OCI-LY3 (cell line): Measurements from ENCODE around the gene GPR137B.

ENCODE experiments used
- H2AFZ ChIP-seq: fragments of 200-600, 300-600 bp; shearing (Covaris generic); 2 replicates; pipeline ENCODE4 v1.6.0; 2014; ENCODE audit warnings: antibody characterized with exemption, low read depth, low read length
- H3K27ac ChIP-seq: fragments of 200-600, 300-600 bp; sonication (generic); 2 replicates; pipeline ENCODE4 v1.5.1; 2014; ENCODE audit warnings: mild to moderate bottlenecking, low read length, moderate library complexity, mixed read lengths
- H3K27me3 ChIP-seq: fragments of 200-600, 300-600 bp; sonication (generic); 2 replicates; pipeline ENCODE4 v1.6.1; 2014; ENCODE audit warnings: low read depth, low read length, mixed read lengths
- H3K36me3 ChIP-seq: fragments of 200-600, 300-600 bp; sonication (generic); replicated peaks from 2 replicates; pipeline ENCODE3; 2014; ENCODE audit warnings: low read depth, low read length, mixed read lengths
- H3K4me1 ChIP-seq: fragments of 300-600, 200-600 bp; sonication (generic); 2 replicates; pipeline ENCODE4 v1.6.1; 2014; ENCODE audit warnings: low read length, mixed read lengths
- H3K4me2 ChIP-seq: fragments of 200-600, 300-600 bp; sonication (generic); 2 replicates; pipeline ENCODE4 v1.6.1; 2014; ENCODE audit warnings: low read length, mixed read lengths
- H3K4me3 ChIP-seq: fragments of 300-600, 200-600 bp; sonication (generic); 2 replicates; pipeline ENCODE4 v1.5.1; 2014; ENCODE audit warnings: antibody characterized with exemption, mild to moderate bottlenecking, low read length, moderate library complexity
- H3K79me2 ChIP-seq: fragments of 300-600, 200-600 bp; shearing (Covaris generic); 2 replicates; pipeline ENCODE4 v1.6.1; 2014; ENCODE audit warnings: mild to moderate bottlenecking, low read length, mixed read lengths
- H3K9ac ChIP-seq: fragments of 300-600, 200-600 bp; shearing (Covaris generic); 2 replicates; pipeline ENCODE4 v1.6.0; 2014; ENCODE audit warnings: mild to moderate bottlenecking, low read length, moderate library complexity
- H3K9me3 ChIP-seq: fragments of 200-600, 300-600 bp; shearing (Covaris generic); 2 replicates; pipeline ENCODE4 v1.6.1; 2014; ENCODE audit warnings: low read length, mixed read lengths; ENCODE audit not compliant: insufficient read depth
- H4K20me1 ChIP-seq: fragments of 200-600, 300-600 bp; sonication (generic); 2 replicates; pipeline ENCODE4 v1.6.1; 2016; ENCODE audit warnings: low read length, mixed read lengths; ENCODE audit not compliant: insufficient read depth
- EZH2phosphoT487 ChIP-seq: fragments of 200-600 bp; shearing (Covaris generic); IDR thresholded peaks from 2 replicates; pipeline ENCODE4 v1.6.1; 2018; ENCODE audit warnings: antibody characterized with exemption, mixed run types, low read depth
- TF ChIP-seq, protein P1 (sequence below): fragments of 200-600, 300-600 bp; sonication (generic); IDR thresholded peaks from 2 replicates; pipeline ENCODE4 v1.5.1; 2014; ENCODE audit warnings: antibody characterized with exemption, low read length, low read depth

The GPR137B gene

DNA sequence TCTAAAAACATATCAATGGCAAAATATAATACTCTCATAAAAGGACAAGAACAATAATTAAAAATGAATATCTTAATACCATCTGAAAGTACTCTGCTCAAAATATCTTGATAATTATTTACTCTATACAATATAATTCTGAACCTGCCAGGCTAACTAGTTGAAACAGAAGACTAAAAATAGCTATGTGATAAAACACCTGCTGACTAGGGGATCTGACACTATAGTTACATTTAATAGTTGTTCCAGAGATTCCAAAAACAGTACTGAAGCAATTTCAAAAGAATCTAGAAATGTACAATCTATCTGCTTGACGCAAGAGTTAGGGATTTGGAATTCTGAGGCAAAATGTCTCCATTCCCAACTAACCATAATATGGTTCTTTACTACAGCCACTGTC lies 109.2 kb downstream of the GPR137B start:
- no peak overlapping the region for H3K27ac ChIP-seq
- no peaks in the 10 kb centered on the region for H4K20me1 ChIP-seq
- no peak overlapping the region for H3K9ac ChIP-seq
- no peaks in the 10 kb centered on the region for H3K79me2 ChIP-seq
- no peak overlapping the region for H3K4me3 ChIP-seq
- no peaks in the 10 kb centered on the region for H3K4me1 ChIP-seq
- no peaks in the 10 kb centered on the region for H3K9me3 ChIP-seq
- no peak overlapping the region for H2AFZ ChIP-seq
- H3K27me3 ChIP-seq = no peaks in the 10 kb centered on the region
- no peak for TF ChIP-seq EZH2phosphoT487
- TF ChIP-seq, protein P1, sequence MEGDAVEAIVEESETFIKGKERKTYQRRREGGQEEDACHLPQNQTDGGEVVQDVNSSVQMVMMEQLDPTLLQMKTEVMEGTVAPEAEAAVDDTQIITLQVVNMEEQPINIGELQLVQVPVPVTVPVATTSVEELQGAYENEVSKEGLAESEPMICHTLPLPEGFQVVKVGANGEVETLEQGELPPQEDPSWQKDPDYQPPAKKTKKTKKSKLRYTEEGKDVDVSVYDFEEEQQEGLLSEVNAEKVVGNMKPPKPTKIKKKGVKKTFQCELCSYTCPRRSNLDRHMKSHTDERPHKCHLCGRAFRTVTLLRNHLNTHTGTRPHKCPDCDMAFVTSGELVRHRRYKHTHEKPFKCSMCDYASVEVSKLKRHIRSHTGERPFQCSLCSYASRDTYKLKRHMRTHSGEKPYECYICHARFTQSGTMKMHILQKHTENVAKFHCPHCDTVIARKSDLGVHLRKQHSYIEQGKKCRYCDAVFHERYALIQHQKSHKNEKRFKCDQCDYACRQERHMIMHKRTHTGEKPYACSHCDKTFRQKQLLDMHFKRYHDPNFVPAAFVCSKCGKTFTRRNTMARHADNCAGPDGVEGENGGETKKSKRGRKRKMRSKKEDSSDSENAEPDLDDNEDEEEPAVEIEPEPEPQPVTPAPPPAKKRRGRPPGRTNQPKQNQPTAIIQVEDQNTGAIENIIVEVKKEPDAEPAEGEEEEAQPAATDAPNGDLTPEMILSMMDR = no peak
- no peak overlapping the region for H3K4me2 ChIP-seq
- peaks cover 3% of the 10 kb centered on the region for H3K36me3 ChIP-seq

DNA sequence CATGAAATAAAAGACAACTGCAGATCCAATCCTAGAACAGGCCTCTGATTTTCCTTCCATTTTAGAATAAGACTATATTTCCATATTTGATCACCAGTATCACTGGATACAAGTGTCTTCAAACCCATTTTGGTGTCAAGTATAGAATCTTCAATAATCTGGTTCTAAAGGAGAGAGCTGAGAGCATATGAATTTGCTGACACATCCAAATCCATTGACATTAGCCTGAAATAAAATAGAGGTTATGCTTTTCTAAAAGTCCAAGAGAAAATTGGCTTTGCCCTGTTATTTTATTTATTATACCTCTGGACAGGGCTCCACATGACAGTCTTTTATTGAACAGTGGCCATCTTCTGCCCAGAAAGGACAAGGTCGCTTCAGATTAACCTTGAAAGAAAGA lies 110.8 kb downstream of the GPR137B start:
- Histone ChIP-seq H3K4me1 (no peaks in the 10 kb centered on the region), H3K27ac (no peak overlapping the region), H3K27me3 (no peaks in the 10 kb centered on the region), H4K20me1 (no peaks in the 10 kb centered on the region), H2AFZ (no peak overlapping the region), H3K4me2 (no peak overlapping the region), H3K36me3 (peaks cover 16% of the 10 kb centered on the region), H3K4me3 (no peak overlapping the region), H3K9ac (no peak overlapping the region), H3K9me3 (peaks cover 6% of the 10 kb centered on the region; the same call in 1 of the 2 replicates), H3K79me2 (no peaks in the 10 kb centered on the region)
- no peak for TF ChIP-seq EZH2phosphoT487
- TF ChIP-seq, protein P1 = no peak

DNA sequence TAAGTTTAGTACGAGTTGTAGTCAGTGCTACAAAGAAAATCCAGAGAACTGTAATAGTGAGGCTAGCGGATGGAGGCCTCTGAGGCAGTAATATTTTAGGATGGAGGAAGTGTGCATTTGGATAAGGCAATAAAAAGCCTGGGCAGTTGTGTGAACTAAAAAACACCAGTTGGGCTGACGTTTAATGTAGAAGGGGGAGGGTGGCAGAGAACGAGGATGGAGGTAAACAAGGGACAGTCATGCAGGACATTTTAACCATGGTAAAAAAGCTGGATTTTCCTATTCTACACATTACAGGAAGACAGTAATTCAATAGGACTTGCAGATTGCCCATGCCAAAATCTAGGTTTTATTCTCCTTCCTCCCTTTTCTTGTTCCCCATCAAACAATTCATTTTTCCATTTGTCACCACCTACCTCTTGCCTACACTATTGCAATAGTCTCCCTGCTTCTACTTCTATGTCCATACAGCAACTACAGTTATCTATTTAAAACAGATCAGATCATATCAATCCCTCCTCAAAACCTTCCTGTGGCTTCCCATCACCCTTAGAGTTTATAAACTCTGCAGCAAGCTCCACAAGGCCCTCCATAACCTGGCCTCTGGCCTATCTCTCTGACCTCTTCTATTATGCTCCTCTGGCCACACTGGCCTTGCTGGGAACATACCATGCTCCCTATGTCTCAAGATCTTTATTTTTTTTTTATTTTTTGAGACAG lies 111.7 kb downstream of the GPR137B start:
- Histone ChIP-seq H3K4me3 (no peak overlapping the region), H3K27me3 (no peaks in the 10 kb centered on the region), H3K27ac (no peak overlapping the region), H3K9me3 (peaks cover 11% of the 10 kb centered on the region; the same call in 1 of the 2 replicates), H3K4me1 (no peaks in the 10 kb centered on the region), H3K79me2 (no peaks in the 10 kb centered on the region), H3K4me2 (no peak overlapping the region), H3K36me3 (peaks cover 19% of the 10 kb centered on the region), H4K20me1 (no peaks in the 10 kb centered on the region), H3K9ac (no peak overlapping the region), H2AFZ (no peak overlapping the region)
- TF ChIP-seq EZH2phosphoT487 = no peak
- TF ChIP-seq, protein P1 = no peak

DNA sequence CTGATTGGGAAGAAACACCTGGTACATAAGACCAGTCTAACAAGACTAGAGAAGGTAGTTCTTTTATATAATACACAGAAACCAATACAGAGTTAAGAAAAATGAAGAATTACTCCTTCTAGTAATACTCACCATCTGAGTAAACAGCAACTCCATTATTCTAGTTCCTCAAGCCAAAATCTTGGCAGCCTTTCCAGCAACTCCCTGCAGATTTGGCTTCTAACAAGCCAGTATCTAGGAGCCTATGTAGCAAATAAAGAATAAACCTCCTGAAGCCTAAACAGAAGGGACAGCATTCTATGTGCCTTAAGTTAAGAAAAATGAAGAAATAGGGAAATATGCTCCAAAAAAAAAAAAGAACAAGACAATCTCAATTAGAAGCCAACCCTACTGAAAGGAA lies 114.9 kb downstream of the GPR137B start:
- no peak for TF ChIP-seq EZH2phosphoT487
- TF ChIP-seq, protein P1 = no peak
- H3K79me2 ChIP-seq = no peaks in the 10 kb centered on the region
- peaks cover 31% of the 10 kb centered on the region for H3K36me3 ChIP-seq
- no peak overlapping the region for H3K9ac ChIP-seq
- no peaks in the 10 kb centered on the region for H4K20me1 ChIP-seq
- peaks cover 11% of the 10 kb centered on the region; the same call in 1 of the 2 replicates for H3K9me3 ChIP-seq
- H3K4me2 ChIP-seq = no peak overlapping the region
- no peaks in the 10 kb centered on the region for H3K27me3 ChIP-seq
- no peaks in the 10 kb centered on the region for H3K4me1 ChIP-seq
- H2AFZ ChIP-seq = no peak overlapping the region
- no peak overlapping the region for H3K27ac ChIP-seq
- H3K4me3 ChIP-seq = no peak overlapping the region
